ENCODE results near the gene SLC29A4.
A peak's percentile ranks its signal among the peaks of the same experiment; 100 is the strongest.
"Not testable (repeated sequence)": the region's sequence is repeated elsewhere in the genome, so short reads cannot be mapped to it uniquely, and the experiment has no call there.

SLC29A4 gene, protein sequence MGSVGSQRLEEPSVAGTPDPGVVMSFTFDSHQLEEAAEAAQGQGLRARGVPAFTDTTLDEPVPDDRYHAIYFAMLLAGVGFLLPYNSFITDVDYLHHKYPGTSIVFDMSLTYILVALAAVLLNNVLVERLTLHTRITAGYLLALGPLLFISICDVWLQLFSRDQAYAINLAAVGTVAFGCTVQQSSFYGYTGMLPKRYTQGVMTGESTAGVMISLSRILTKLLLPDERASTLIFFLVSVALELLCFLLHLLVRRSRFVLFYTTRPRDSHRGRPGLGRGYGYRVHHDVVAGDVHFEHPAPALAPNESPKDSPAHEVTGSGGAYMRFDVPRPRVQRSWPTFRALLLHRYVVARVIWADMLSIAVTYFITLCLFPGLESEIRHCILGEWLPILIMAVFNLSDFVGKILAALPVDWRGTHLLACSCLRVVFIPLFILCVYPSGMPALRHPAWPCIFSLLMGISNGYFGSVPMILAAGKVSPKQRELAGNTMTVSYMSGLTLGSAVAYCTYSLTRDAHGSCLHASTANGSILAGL

DNA sequence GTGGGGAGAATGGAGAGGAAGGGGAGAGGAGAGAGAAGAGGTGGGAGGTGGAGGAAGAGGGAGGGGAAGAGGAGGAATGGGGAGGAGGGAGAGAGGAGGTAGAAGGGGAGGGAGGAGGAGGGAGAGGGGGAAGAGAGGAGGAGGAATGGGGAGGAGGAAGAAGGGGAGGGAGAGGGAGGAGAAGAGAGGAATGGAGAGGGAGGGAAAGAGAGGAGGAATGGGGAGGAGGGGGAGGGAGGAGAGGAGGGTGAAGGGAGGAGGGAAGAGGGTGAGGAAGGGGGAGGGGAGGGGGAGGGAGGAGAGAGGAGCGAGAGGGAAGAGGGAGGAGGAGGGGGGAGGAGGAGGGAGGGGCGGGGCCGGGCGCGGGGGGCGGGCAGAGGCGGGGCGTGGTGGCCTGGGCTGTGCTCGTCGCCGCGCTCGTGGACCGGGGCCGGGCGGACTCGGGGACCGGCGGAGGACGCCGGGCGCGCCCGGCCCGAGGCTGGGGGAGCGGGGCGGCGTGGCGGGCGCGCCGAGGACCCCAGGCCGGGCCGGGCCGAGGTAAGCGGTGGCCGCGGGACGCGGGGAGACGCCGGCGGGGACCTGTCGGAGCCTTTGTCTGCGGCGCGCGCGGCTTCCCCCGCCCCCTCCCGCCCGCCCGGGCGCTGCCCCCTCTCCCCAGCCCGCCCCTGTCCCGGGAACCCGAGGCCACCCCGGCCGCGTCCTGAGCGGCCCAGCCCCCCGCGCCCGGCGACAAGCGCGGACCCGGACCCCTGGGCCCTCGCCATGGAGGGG is at the start of gene SLC29A4:
SLC29A4 (plus strand) TSS at position 401 of the 774 bp plus-strand sequence. CDS start 4,874 bp downstream, outside the sequence.
- peak; percentile 78 for DNase-seq

DNA sequence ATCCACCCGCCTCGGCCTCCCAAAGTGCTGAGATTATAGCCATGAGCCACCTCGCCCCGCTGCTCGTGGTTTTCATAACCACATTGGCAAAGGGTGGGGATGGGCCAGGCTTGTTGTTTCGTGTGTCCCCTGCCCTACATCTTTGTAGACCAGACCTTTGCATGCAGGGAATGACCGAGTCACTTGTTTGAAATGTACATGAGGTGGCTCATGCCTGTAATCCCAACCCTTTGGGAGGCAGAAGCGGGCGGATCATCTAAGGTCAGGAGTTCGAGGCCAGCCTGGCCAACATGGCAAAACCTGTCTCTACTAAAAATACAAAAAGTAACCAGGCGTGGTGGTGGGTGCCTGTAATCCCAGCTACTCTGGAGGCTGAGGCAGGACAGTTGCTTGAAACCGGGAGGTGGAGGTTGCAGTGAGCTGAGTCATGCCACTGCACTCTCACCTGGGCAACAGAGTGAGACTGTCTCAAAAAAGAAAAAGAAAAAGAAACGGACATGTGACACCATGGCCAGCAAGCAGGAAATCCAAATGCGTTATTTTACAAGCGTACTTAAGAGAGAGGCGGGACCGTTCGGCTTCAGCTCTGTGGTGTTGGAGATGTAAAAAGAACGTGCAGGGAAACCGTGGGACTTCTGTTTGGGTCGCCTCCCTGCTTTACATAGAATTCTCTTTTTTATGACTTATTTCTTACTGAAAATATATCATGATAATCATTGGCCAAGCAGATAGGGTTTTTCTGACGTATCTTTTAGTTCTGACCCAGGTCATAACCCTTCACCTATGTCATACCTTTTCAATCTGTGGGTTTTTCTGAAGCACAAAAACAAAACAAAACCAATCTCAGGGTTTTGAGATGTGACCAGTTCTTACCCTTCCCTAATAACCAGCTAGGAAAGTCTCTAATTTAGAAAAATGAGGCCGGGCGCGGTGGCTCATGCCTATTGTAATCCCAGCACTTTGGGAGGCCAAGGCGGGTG is 47.6 kb upstream of the SLC29A4 start:
- no peak for DNase-seq

DNA sequence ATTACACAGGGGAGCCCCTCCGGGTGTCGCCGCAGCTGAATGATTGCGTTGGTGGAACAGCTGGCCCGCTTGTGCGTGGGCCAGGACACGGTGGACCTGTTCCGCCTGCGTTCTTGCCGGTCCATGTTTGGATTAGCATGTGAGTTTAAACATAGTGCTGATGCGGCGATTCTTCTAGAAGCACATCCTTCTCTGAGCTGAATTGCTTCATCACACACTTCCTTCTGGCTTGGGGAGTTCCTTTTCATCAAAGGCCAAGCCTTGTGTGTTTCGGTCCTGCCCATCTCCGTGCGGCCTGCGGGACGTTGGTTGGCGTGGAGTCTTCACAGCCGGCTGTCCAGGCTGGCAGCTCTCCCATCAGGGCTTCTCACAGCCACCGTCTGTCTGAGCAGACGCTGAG is 45.5 kb upstream of the SLC29A4 start:
- DNase-seq = peak; percentile 69

DNA sequence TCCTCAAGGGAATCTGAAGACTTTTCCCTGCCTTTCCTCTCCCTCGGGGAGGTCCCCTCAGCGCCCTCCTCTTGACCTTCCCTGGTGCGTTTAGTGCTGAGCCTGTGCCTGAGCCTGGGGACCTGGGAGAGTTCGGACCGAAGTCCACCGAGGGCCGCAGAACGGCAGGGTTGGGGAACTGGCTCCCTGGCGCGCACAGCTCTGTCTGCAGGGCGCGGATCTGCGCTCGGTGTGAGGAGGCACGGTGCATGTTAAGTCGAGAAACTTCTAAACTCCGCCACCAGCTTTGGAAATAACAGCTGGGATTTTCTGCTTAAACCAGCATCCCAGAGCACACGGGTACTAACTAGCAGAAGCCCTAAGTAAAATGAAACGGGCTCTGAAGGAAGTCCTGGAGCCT is 44.2 kb upstream of the SLC29A4 start:
- DNase-seq = no peak

DNA sequence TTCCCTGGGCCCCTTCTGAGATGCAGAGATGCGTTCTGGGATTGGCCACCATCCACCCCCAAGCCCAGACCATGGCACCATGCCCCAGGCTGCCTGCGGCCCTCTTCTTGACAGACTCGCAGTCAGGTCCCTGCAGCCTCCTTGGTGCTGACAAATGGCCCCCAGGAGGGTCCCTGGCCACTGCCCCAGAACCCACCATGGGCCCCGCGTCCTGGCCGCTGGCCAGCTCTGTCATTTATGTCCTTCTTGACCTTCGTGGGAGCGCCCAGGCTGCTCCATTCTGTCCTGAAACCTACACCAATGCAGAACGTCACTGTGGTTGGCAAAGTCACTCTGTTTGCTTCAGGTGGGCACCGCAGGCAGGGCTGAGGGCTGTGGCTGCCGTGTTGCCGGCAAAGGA is 39.5 kb upstream of the SLC29A4 start:
- no peak for DNase-seq

DNA sequence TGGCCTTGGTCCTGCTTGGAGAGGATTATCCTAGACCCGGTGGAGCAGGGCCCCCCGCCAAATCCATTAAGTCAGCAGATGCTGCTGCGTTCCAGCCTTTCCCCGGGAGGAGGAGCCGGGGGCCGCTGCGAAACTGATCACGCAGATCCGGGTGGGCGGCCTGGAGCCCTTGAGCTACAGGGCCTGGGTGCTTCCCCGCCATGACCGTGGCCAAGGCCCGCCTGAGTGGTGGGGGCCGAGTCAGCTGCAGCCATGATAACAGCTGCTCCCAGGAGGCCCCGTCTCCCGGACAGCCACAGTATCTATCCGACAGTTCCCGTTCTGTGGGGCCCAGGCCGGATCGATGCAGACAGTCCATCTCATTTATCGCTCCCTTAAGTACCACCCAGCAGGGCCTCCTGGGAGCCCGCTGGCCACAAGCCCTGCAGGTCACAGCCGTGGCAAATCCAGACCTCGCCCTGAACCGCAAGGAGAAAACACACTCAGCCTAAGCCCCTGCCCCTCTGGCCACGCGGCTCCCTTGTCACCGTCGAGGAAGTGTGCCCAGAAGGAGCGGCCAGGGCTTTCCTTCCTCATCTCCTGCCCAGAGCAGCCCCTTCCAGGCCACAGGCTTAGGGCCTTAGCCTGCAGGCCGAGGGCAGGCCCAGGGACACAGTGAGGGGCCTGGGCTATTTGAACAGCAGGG is 34.4 kb upstream of the SLC29A4 start:
- peak; percentile 91 for DNase-seq

DNA sequence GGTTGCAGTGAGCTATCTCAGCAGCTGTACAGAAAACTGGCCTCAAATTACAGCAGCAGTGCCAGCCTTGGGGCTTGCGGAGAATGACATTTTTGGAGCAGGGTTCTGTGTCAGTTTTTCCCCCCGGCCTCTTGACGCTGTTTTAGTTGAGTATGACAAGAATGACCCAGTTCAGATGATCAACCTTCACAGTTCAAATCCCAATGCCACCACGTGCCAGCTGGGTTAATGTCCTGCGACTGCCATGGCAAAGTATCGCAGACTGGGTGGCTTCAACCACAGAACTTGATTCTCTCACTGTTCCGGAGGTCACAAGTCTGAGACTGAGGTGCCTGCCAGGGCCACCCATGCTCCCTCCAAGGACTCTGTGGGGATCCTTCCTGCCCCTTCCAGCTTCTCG is 32.0 kb upstream of the SLC29A4 start:
- DNase-seq = not testable (repeated sequence)

DNA sequence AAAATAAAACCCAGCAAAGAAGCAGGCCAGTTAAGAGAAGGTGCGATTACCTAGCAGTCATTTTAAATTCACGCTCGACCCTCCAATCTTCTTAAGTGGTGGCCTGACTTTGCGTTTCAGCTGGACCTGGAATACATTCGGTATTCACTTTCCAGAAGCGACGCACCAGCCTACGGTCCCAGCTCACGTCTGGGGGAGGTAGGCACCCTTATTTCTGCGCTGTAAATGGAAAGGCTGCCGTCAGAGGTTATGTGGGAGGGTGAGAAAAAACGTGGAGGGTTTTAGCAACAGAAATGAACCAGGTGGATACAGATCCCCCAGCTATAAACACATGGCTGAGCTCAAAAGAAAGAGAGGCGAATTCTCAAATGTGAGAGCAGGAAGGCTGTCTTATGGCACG is 29.2 kb upstream of the SLC29A4 start:
- not testable (repeated sequence) for DNase-seq

DNA sequence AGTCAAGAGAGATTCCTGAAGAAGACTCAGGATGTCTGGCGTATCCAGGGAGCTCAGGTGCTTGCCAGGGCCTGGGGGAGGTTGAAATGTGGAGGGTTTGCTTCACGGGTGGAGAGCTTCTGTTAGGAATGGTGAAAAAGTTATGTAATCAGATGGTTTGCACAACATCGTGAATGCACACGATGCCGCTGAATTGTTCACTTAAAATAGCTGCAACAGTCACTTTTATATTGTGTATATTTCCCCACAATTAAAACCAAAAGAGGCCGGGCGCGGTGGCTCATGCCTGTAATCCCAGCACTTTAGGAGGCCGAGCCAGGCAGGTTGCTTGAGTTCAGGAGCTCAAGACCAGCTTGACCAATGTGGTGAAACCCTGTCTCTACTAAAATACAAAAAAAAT is 28.4 kb upstream of the SLC29A4 start:
- DNase-seq = not testable (repeated sequence)

DNA sequence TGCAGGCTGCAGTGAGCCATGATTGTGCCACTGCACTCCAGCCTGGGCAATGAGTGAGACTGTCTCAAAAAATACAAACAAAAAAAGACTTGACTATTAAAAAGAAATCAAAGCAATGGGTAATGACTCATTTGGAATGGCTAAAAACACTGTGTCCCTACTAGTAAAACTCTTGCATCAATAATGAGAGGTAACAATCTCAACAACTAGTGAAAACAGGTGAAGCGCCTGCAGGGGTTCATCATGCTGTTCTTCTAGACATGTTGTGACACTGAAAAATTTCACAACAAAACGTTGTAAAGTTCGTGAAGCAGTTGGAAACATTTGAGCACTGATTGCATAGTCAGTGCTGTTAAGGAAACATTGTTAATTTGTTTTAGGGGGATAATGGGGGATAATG is 26.9 kb upstream of the SLC29A4 start:
- DNase-seq = no peak

DNA sequence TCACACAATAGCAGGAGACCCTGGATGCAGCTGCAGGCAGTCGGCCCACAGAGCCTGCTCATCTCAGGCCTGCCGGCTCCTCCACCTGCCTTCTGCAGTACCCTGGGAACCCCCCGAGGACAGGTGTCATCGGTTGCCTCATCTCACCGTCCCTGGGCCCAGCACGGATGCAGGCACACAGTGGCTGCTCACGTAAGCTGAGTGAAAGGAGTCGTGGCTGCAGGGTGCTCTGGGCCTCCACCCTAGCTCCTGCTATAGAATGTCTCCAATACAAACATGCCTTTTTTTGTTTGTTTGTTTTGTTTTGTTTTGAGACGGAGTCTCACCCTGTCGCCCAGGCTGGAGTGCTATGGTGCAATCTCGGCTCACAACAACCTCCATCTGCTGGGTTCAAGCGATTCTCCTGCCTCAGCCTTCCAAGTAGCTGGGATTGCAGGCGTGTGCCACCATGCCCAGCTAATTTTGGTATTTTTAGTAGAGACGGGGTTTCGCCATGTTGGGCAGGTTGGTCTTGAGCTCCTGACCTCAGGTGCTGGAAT is 22.1 kb upstream of the SLC29A4 start:
- not testable (repeated sequence) for DNase-seq

DNA sequence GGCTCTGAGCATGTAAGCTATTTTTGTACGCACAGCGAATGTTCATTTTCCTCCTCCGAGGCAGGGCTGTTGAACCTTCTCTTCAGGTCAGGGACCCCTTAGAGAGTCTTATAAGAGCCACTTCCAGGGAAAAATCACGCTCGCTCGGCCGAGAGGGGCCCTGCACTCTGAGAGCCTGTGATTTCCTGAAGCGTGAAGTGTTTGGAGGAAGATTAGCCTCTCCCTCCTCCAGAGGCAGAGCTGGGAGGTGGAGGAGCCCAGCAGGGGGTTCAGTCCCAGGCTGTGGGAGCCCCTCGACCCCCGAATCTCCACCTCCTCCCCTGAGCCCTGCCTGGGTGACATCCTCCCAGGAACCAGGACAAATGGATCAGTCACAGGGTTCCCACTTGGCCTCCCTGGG is 19.7 kb upstream of the SLC29A4 start:
- DNase-seq = not testable (repeated sequence)

DNA sequence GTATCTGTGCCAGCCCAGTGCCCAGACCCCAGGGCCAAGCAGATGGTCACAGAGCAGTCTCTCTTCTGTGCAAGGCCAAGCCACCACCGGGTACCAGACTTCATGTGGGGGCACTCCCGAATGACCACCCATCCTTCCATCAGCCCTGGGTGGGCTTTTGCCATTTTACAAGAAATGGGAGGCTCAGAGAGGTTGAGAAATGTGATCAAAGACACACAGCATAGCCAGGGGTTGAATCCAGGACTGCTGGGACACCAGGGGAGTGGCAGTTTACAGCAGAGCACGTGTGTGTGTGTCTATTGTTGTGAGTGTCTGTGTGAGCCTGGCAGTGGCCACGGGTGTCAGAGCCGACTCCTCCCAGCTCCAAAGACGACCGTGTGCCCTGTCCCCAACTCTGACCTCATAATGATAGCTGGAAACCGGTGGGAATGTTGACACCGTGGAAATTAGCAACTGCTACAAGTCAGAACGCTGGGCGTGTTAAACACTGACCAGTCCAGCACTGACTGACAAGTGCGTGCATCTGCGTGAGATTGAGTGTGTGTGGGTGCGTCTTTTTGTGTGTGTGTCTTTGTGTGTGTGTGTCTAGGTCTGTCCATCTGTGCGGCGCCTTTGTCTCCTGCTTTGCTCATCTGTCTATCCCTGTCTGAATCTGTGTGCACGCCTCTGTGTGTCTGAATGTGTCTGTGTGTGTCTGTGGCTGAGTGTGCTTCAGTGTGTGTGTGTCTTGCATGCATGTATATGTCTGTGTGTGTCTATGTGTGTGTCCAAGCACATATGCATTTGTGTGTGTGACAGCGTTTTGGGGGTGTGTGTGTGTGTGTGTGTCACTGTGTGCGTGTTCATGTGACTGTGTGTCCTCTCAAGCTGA is 17.2 kb upstream of the SLC29A4 start:
- DNase-seq = no peak

DNA sequence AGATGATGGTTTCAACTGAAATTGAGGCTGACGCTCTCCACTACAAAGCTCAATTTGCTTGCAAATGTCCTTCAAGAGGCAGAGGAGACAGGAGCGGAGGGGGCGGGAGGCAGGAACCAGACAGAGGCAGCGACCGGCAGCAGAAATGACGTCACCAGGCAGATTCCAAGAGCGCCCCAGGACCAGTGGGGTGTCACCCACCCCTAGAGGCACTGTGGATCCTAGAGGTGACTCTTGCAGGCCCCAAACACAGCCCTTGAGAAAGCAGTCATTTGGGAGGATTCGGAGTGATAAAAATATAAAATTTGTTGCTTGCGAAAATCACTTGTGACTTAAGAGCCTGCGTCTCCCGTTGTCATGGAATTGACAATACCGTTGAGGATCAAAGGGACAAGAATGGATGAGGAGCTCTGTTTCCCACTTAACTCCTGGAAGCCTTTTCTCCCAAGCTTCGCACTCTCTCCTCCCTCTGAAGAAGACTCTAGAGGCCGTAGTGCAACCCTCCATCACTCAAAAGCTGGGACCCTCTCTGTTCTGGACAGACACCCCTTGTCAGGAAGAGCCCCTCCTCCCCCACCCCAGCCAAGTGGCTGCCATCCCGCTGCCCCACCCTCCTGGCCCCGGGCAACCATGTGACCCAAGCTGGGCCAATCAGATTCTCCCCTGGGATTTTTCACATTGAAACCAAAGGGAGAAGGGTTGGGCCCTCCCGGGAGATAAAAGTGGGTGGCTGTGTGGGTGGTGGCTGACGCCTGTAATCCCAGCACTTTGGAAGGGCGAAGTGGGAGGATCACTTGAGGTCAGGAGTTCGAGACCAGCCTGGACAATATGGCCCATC is 16.3 kb upstream of the SLC29A4 start:
- no peak for DNase-seq

DNA sequence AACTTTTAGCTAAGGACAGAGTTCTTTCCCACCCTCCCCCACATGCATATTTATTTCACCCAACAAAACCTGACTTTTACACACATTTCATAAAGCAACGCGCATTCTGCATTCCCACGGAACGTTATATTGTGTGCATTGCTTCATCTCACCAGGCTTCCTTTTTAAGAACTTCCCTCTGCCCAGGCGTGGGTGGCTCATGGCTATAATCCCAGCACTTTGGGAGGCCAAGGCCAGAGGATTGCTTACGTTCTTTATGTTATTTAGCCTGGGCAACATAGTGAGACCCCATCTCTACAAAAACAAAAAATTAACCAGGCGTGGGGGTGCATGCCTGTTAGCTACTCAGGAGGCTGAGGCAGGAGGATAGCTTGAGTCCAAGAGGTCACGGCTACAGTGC is 14.9 kb upstream of the SLC29A4 start:
- not testable (repeated sequence) for DNase-seq

DNA sequence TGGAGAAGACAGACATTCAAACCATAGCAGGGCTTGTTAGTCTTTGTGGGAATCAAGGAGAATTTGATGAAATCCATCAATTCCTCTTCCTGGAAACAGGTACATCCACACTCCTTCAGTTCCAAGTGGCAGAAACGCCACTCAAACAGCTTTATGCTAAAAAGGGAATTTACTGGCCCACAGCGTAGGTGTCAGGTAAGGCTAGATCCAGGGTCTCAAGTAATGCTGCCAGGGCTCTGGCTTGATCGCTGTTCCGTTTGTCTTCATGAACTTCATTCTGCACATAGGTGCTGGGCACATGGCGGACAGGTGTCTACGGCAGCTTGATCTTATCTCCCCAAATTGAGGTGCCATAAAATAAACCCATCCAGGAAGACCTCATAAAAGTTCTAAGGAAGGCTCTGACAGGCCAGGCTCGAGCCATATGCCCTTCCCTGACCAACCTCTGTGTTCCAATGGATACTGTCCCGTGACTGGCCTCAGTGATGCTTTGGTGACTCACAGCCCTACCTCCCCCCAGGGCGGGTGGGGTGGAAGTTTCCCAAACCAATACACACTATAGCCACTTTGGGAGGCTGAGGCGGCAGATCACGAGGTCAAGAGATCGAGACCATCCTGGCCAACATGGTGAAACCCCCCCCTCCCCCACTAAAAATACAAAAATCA is 12.6 kb upstream of the SLC29A4 start:
- DNase-seq = not testable (repeated sequence)

DNA sequence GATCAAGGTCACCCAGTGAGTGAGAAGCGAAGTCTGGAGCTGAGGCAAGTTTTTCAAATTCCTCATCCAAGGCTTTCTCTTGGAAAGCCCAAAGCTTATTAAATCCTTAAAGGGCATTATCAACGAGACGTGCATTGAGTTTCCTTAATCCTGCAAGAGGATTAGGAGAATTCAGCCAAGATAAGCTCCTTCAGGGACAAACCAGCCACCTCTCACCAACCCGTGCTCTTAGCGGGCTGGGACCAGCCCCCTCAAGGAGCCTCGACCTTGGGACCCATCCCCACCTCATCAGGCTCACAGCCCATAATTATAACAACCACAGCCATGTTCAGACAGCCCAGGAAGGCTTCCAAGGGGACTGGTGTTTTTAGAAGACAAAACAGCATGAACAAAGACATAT is 12.0 kb upstream of the SLC29A4 start:
- no peak for DNase-seq

DNA sequence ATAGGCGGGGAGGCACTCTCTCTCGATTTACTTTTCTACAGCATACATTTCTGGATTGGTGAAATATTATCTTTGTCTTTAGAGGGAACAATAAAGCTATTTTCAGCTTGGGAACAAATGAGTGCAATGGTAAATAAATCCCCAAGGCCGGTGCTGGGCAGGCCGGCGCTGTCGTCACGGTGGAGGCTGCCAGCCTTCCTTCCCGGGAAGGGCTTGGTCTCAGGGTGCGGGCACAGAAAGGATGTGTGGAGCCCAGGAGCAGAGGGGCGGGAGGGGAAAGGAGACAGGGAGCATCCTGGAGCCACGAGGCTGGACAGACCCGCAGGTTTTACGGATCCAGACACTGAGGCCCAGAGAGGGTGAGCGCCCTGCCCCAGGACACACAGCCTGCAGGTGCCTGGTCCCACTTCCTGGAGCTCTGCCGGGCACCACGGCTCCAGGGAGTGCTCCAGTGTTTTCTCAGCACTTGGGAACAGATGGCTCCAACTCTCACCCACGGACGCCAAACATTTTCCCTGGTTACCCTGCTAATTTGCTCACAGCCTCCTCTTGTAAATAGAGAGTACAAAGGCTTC is 8.8 kb upstream of the SLC29A4 start:
- DNase-seq = not testable (repeated sequence)

DNA sequence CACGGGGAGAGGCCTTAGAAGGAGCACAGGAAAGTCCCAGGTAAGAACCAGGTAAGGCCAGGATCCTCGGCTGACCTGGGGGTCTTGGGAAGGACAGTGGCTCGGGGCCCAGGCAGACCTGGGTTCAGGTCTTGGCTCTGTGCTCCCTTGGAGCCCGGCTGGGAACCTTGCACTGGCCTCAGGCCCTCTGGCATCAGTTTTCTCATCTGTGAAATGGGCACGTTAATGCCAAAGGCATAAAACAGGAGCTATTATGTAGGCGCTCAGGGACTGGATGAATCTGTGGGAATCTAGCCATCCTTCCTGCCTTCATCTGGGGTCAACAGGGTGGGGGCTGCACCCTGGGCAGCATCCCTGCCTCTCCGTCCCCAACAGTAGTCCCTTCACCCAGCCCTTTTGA is 8.3 kb upstream of the SLC29A4 start:
- DNase-seq = no peak
